K562 (cell line): ENCODE measurements around the gene COL8A2. TPM values are rescaled to one million over a fixed set of nuclear protein-coding genes. Genes with fewer than 3 reads are reported as not detected.

Experiments
- BCOR ChIP-seq: fragments of 450-650 bp; IDR thresholded peaks from 2 replicates; pipeline ENCODE4 v1.6.1; 2016
- CC2D1A ChIP-seq: fragments of 450-650 bp; IDR thresholded peaks from 2 replicates; pipeline ENCODE4 v1.6.1; 2017; ENCODE audit warnings: mild to moderate bottlenecking
- CEBPB ChIP-seq: fragments of 450-650 bp; IDR thresholded peaks from 2 replicates; pipeline ENCODE4 v1.6.1; 2016; ENCODE audit warnings: missing genetic modification characterization, missing compliant biosample characterization
- ELK3 ChIP-seq: fragments of 450-650 bp; formaldehyde crosslinking; IDR thresholded peaks from 2 replicates; pipeline ENCODE4 v1.4.0; 2020; ENCODE audit warnings: mild to moderate bottlenecking
- FOXK1 ChIP-seq: sonication (generic); formaldehyde crosslinking; IDR thresholded peaks from 2 replicates; pipeline ENCODE4 v1.8.0; 2022; ENCODE audit warnings: missing genetic modification reagents, mild to moderate bottlenecking, borderline replicate concordance
- IRF2 ChIP-seq: sonication (generic); formaldehyde crosslinking; IDR thresholded peaks from 2 replicates; pipeline ENCODE4 v1.8.1; 2022; ENCODE audit warnings: mild to moderate bottlenecking, missing genetic modification reagents
- MAFF ChIP-seq: IDR thresholded peaks from 2 replicates; pipeline ENCODE4 v1.6.1; 2012; ENCODE audit warnings: low read length, improper control_type of control experiment
- MAFG ChIP-seq: fragments of 450-650 bp; conservative IDR thresholded peaks from 2 replicates; pipeline ENCODE4 v1.6.1; 2016; ENCODE audit warnings: missing genetic modification characterization, missing compliant biosample characterization
- NR2C2 ChIP-seq, 2 experiments: fragments of 200-800 bp in 1 of 2; sonication (Bioruptor generic) in 1 of 2; sonication (generic) in 1 of 2; formaldehyde crosslinking in 1 of 2; IDR thresholded peaks; 2 replicates each; pipeline versions ENCODE4 v1.6.1 to v1.8.0; 2016 to 2022; ENCODE audit warnings: mild to moderate bottlenecking in 1 of 2, missing compliant biosample characterization in 1 of 2, missing genetic modification characterization in 1 of 2, missing genetic modification reagents in 1 of 2
- OTX1 ChIP-seq: fragments of 450-650 bp; formaldehyde crosslinking; IDR thresholded peaks from 2 replicates; pipeline ENCODE4 v1.4.0; 2022; ENCODE audit warnings: mild to moderate bottlenecking
- SIN3B ChIP-seq: fragments of 450-650 bp; IDR thresholded peaks from 2 replicates; pipeline ENCODE4 v1.6.1; 2017; ENCODE audit warnings: low read depth, mild to moderate bottlenecking, moderate library complexity
- ZNF518B ChIP-seq: fragments of 250-450 bp; sonication (Bioruptor Pico); IDR thresholded peaks from 2 replicates; pipeline ENCODE4 v1.5.0; 2021; ENCODE audit warnings: mild to moderate bottlenecking, moderate library complexity
- ZNF785 ChIP-seq: fragments of 250-450 bp; sonication (Bioruptor Pico); IDR thresholded peaks from 2 replicates; pipeline ENCODE4 v1.4.0; 2020; ENCODE audit warnings: mild to moderate bottlenecking
- polyA plus RNA-seq, 8 experiments: library from polyadenylated mRNA; depleted of rRNA in 4 of 8; stranded (reverse) in 5 of 8; unstranded in 3 of 8; fragments of >200 nt; fragmentation: Nextera tagmentation in 2 of 8; fragmentation: Illumina TruSeq in 1 of 8; extraction: Ambion mirVana in 2 of 8; extraction: Trizol in 1 of 8; gene quantifications; 2 replicates each; pipeline versions ENCODE4 v1.2.1 to v1.2.3, GENCODE V29; 2011 to 2014; ENCODE audit warnings: inconsistent platforms in 1 of 8, missing spikeins in 1 of 8
- total RNA-seq, 7 experiments: library from RNA; depleted of rRNA in 6 of 7; stranded (reverse); fragments of >200 nt in 6 of 7; fragmentation: Illumina TruSeq in 2 of 7; extraction: Trizol in 2 of 7; gene quantifications; 2 replicates each; pipeline versions ENCODE4 v1.2.1 to v1.2.3, GENCODE V29; 2011 to 2021; ENCODE audit warnings: low replicate concordance in 1 of 7
- TF ChIP-seq, protein P1 (sequence below): sonication (generic); formaldehyde crosslinking; IDR thresholded peaks from 2 replicates; pipeline ENCODE4 v1.8.1; 2023; ENCODE audit warnings: mild to moderate bottlenecking, missing genetic modification reagents
- TF ChIP-seq, protein P2 (sequence below): fragments of 250-450 bp; sonication (Bioruptor Pico); IDR thresholded peaks from 2 replicates; pipeline ENCODE4 v1.8.0; 2022; ENCODE audit warnings: inconsistent platforms, mild to moderate bottlenecking, moderate library complexity, borderline replicate concordance
- TF ChIP-seq, protein P3 (sequence below): fragments of 450-650 bp; IDR thresholded peaks from 2 replicates; pipeline ENCODE4 v1.7.1; 2018; ENCODE audit warnings: mild to moderate bottlenecking, low read depth; ENCODE audit not compliant: partially characterized antibody

The COL8A2 gene
- total and polyA plus RNA-seq, 9 of the 15 experiments (the other 6 are each of a cell fraction or from before 2014, with no cell fraction given) = 0.03 to 0.14 (median 0.04) TPM; not detected in 5

DNA sequence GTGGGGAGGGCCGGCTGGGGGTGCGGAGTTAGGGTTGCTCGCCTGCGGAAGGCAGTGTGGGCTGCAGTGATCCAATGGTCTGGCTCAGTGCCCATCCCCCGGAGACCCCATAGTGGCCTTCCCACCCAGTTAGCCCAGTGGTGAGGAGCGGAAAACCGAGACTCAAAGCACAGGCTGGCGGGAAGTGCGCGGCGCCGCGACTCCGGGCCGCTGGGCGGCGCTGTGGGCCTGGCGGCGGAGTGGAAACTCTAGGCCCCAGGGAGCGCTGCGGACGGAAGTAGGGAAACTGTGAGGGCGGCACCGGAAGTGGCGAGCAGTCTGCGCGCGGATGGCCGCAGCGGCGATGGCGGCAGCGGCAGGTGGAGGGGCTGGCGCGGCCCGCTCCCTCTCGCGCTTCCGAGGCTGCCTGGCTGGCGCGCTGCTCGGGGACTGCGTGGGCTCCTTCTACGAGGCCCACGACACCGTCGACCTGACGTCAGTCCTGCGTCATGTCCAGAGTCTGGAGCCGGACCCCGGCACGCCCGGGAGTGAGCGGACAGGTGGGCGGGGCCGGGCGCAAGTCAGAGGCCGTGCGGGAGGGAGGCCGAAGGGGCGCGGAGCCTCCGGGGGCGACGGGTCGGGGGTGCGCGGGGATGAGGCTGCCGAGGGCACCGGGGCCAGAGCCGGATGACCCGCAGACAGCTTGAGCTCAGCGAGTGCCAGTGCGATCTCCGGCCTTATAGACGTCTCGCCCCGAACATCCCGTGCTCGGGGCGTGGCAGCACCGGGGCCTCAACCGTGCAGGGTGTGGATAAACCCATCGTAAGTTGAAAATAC lies 36.2 kb downstream of the COL8A2 start, which contains the start of gene ADPRS (continued):
- TF ChIP-seq FOXK1 (CRISPR knock-in tag) = 0 out of 2 replicates have a peak, but pooled peaks have one; percentile 19
- TF ChIP-seq OTX1 (CRISPR knock-in tag) = peak; percentile 7; the same call in 1 of the 2 replicates
- TF ChIP-seq, protein P1, sequence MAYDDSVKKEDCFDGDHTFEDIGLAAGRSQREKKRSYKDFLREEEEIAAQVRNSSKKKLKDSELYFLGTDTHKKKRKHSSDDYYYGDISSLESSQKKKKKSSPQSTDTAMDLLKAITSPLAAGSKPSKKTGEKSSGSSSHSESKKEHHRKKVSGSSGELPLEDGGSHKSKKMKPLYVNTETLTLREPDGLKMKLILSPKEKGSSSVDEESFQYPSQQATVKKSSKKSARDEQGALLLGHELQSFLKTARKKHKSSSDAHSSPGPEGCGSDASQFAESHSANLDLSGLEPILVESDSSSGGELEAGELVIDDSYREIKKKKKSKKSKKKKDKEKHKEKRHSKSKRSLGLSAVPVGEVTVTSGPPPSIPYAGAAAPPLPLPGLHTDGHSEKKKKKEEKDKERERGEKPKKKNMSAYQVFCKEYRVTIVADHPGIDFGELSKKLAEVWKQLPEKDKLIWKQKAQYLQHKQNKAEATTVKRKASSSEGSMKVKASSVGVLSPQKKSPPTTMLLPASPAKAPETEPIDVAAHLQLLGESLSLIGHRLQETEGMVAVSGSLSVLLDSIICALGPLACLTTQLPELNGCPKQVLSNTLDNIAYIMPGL (CRISPR knock-in tag) = peak; percentile 93
- peak; percentile 100 for TF ChIP-seq SIN3B
- TF ChIP-seq NR2C2 (CRISPR knock-in tag; IDR thresholded peaks at IDR 0.05) = peak; percentile 87
- peak; percentile 78 for TF ChIP-seq NR2C2 (tag; IDR thresholded peaks at IDR 0.05)
- TF ChIP-seq, protein P2, sequence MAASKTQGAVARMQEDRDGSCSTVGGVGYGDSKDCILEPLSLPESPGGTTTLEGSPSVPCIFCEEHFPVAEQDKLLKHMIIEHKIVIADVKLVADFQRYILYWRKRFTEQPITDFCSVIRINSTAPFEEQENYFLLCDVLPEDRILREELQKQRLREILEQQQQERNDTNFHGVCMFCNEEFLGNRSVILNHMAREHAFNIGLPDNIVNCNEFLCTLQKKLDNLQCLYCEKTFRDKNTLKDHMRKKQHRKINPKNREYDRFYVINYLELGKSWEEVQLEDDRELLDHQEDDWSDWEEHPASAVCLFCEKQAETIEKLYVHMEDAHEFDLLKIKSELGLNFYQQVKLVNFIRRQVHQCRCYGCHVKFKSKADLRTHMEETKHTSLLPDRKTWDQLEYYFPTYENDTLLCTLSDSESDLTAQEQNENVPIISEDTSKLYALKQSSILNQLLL (CRISPR knock-in tag) = no peak
- TF ChIP-seq MAFF = no peak
- no peak for TF ChIP-seq MAFG (tag)
- no peak for TF ChIP-seq ZNF785 (CRISPR knock-in tag)
- TF ChIP-seq CC2D1A = no peak
- TF ChIP-seq ELK3 (CRISPR knock-in tag) = no peak
- no peak for TF ChIP-seq IRF2 (CRISPR knock-in tag)
- TF ChIP-seq CEBPB (tag) = no peak
- TF ChIP-seq BCOR = no peak
- TF ChIP-seq ZNF518B (CRISPR knock-in tag) = no peak
- TF ChIP-seq, protein P3, sequence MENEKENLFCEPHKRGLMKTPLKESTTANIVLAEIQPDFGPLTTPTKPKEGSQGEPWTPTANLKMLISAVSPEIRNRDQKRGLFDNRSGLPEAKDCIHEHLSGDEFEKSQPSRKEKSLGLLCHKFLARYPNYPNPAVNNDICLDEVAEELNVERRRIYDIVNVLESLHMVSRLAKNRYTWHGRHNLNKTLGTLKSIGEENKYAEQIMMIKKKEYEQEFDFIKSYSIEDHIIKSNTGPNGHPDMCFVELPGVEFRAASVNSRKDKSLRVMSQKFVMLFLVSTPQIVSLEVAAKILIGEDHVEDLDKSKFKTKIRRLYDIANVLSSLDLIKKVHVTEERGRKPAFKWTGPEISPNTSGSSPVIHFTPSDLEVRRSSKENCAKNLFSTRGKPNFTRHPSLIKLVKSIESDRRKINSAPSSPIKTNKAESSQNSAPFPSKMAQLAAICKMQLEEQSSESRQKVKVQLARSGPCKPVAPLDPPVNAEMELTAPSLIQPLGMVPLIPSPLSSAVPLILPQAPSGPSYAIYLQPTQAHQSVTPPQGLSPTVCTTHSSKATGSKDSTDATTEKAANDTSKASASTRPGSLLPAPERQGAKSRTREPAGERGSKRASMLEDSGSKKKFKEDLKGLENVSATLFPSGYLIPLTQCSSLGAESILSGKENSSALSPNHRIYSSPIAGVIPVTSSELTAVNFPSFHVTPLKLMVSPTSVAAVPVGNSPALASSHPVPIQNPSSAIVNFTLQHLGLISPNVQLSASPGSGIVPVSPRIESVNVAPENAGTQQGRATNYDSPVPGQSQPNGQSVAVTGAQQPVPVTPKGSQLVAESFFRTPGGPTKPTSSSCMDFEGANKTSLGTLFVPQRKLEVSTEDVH = peak; percentile 96
